DND-41 (cell line): Measurements from ENCODE around the gene EFCC1.
"Not testable (repeated sequence)": the region's sequence is repeated elsewhere in the genome, so short reads cannot be mapped to it uniquely, and the experiment has no call there.

ENCODE experiments used
- ATAC-seq: fragments of 200-7000 bp; cut with Tn5 transposase; 3 replicates; pipeline ENCODE4 v1.9.1; 2021; ENCODE audit warnings: low read depth; ENCODE audit not compliant: insufficient read depth
- DNase-seq: peaks from one replicate; pipeline ENCODE4 v3.0.0-alpha.2; 2020
- H2AFZ ChIP-seq: 2 replicates; pipeline ENCODE4 v1.6.0; 2012; ENCODE audit warnings: low read depth, low read length
- H3K27ac ChIP-seq: 2 replicates; pipeline ENCODE4 v1.5.1; 2012; ENCODE audit warnings: low read length, inconsistent platforms
- H3K27me3 ChIP-seq: fragments of 200-600 bp; sonication (generic); 2 replicates; pipeline ENCODE4 v1.6.0; 2012; ENCODE audit warnings: low read length, mild to moderate bottlenecking, inconsistent platforms; ENCODE audit not compliant: insufficient read depth, poor library complexity
- H3K36me3 ChIP-seq: 2 replicates; pipeline ENCODE4 v1.5.1; 2012; ENCODE audit warnings: low read length, inconsistent platforms; ENCODE audit not compliant: insufficient read depth
- H3K4me1 ChIP-seq: 2 replicates; pipeline ENCODE4 v1.5.1; 2012; ENCODE audit warnings: mild to moderate bottlenecking, low read length; ENCODE audit not compliant: insufficient read depth
- H3K4me2 ChIP-seq: 2 replicates; pipeline ENCODE4 v1.6.0; 2012; ENCODE audit warnings: mild to moderate bottlenecking, moderate library complexity, low read length, inconsistent platforms; ENCODE audit not compliant: insufficient read depth
- H3K4me3 ChIP-seq, 2 experiments: fragments of 200-600 bp in 1 of 2; shearing (Covaris generic) in 1 of 2; 2 replicates each; pipeline ENCODE4 v1.5.1; 2012 to 2016; ENCODE audit warnings: inconsistent platforms in 2 of 2, low read length in 2 of 2, mild to moderate bottlenecking in 2 of 2, low read depth in 1 of 2, moderate library complexity in 1 of 2
- H3K79me2 ChIP-seq: 2 replicates; pipeline ENCODE4 v1.6.0; 2012; ENCODE audit warnings: low read length, inconsistent platforms; ENCODE audit not compliant: insufficient read depth
- H3K9ac ChIP-seq: 2 replicates; pipeline ENCODE4 v1.6.0; 2012; ENCODE audit warnings: low read depth, mild to moderate bottlenecking, inconsistent platforms, low read length, moderate library complexity
- H3K9me3 ChIP-seq: 2 replicates; pipeline ENCODE4 v1.5.1; 2012; ENCODE audit warnings: low read length, moderate library complexity, mild to moderate bottlenecking, inconsistent platforms; ENCODE audit not compliant: insufficient read depth, severe bottlenecking
- H4K20me1 ChIP-seq: 2 replicates; pipeline ENCODE4 v1.6.0; 2012; ENCODE audit warnings: low read length; ENCODE audit not compliant: insufficient read depth
- EZH2 ChIP-seq: IDR thresholded peaks from 3 replicates; pipeline ENCODE4 v1.6.1; 2012; ENCODE audit warnings: borderline replicate concordance, low read depth, mild to moderate bottlenecking, moderate library complexity, low read length, inconsistent platforms; ENCODE audit not compliant: severe bottlenecking
- TF ChIP-seq, protein P1 (sequence below): IDR thresholded peaks from 2 replicates; pipeline ENCODE4 v1.5.1; 2012; ENCODE audit warnings: borderline replicate concordance, low read length, moderate library complexity, mild to moderate bottlenecking; ENCODE audit not compliant: poor library complexity, severe bottlenecking; ENCODE audit errors: extremely low read depth

The EFCC1 gene

DNA sequence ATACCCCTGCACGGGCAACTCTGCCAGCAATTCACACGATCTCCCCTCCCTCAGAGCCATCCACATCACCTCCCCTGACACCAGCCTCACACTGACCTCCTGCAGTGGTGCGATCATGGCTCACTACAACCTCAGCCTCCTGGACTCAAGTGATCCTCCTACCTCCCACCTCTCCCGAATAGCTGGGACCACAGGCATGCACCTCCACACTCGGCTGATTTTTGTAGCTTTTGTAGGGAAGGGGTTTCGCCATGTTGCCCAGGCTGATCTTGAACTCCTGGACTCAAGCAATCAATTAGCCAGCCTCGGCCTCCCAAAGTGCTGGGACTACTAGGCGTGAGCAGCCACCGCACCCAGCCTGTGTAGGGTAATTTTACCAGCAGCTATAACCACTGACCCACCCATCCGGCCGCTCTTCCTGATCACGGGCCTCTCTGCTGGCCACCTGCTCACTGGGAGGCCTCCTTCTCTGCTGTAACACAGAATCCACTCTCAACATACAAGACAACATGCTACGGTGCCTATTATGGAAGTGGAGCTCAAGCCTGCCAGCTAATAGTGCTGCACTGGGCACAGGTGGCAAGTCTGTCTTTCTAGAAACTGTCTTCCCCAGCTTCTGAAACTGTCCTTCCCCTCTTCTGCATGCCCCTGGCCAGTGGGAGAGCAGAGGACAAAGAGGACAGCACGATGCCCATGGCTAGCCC lies 64.1 kb downstream of the EFCC1 start:
- Histone ChIP-seq H2AFZ (no peak overlapping the region), H3K27me3 (no peaks in the 10 kb centered on the region), H3K4me1 (no peaks in the 10 kb centered on the region), H4K20me1 (no peaks in the 10 kb centered on the region), H3K9ac (no peak overlapping the region), H3K4me3 (no peak overlapping the region), H3K27ac (no peak overlapping the region), H3K36me3 (no peaks in the 10 kb centered on the region), H3K9me3 (no peaks in the 10 kb centered on the region), H3K4me2 (no peak overlapping the region), H3K79me2 (no peaks in the 10 kb centered on the region)
- no peak for TF ChIP-seq EZH2
- TF ChIP-seq, protein P1, sequence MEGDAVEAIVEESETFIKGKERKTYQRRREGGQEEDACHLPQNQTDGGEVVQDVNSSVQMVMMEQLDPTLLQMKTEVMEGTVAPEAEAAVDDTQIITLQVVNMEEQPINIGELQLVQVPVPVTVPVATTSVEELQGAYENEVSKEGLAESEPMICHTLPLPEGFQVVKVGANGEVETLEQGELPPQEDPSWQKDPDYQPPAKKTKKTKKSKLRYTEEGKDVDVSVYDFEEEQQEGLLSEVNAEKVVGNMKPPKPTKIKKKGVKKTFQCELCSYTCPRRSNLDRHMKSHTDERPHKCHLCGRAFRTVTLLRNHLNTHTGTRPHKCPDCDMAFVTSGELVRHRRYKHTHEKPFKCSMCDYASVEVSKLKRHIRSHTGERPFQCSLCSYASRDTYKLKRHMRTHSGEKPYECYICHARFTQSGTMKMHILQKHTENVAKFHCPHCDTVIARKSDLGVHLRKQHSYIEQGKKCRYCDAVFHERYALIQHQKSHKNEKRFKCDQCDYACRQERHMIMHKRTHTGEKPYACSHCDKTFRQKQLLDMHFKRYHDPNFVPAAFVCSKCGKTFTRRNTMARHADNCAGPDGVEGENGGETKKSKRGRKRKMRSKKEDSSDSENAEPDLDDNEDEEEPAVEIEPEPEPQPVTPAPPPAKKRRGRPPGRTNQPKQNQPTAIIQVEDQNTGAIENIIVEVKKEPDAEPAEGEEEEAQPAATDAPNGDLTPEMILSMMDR, result no peak
- ATAC-seq (no peak), DNase-seq (no peak)

DNA sequence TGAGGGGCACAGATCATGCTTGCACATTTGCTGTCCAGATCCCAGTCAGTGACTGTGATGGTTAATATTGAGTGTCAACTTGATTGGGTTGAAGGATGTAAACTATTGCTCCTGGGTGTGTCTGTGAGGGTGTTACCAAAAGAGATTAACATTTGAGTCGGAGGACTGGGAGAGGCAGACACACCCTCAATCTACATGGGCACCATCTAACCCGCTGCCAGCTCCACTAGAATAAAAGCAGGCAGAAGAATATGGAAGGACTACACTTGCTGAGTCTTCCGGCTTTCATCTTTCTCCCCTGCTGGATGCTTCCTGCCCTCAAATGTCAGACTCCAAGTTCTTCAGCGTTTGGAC lies 64.6 kb downstream of the EFCC1 start:
- H3K9me3 ChIP-seq, result no peaks in the 10 kb centered on the region
- no peak for DNase-seq
- H3K27me3 ChIP-seq, result no peaks in the 10 kb centered on the region
- ATAC-seq, result no peak
- no peak overlapping the region for H2AFZ ChIP-seq
- no peak overlapping the region for H3K9ac ChIP-seq
- H3K4me2 ChIP-seq, result no peak overlapping the region
- no peaks in the 10 kb centered on the region for H4K20me1 ChIP-seq
- no peak overlapping the region for H3K27ac ChIP-seq
- H3K4me3 ChIP-seq, result no peak overlapping the region
- no peaks in the 10 kb centered on the region for H3K4me1 ChIP-seq
- no peaks in the 10 kb centered on the region for H3K79me2 ChIP-seq
- H3K36me3 ChIP-seq, result no peaks in the 10 kb centered on the region
- TF ChIP-seq, protein P1, result no peak
- no peak for TF ChIP-seq EZH2

DNA sequence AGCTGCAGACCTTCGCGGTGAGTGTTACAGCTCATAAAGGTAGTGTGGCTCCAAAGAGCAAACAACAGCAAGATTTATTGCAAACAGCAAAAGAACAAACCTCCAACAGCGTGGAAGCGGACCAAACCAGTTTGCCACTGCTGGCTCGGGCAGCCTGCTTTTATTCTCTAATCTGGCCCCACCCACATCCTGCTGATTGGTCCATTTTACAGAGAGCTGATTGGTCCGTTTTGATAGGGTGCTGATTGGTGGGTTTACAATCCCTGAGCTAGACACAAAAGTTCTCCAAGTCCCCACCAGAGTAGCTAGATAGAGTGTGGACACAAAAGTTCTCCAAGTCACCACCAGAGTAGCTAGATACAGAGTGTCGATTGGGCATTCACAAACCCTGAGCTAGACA lies 66.6 kb downstream of the EFCC1 start:
- not testable (repeated sequence) for H3K27ac ChIP-seq, H3K4me1 ChIP-seq, H3K79me2 ChIP-seq, H3K9me3 ChIP-seq, H4K20me1 ChIP-seq, H3K4me2 ChIP-seq, H3K27me3 ChIP-seq, H3K36me3 ChIP-seq, ATAC-seq, H3K9ac ChIP-seq, H2AFZ ChIP-seq, H3K4me3 ChIP-seq
- DNase-seq, result peak; percentile 19

DNA sequence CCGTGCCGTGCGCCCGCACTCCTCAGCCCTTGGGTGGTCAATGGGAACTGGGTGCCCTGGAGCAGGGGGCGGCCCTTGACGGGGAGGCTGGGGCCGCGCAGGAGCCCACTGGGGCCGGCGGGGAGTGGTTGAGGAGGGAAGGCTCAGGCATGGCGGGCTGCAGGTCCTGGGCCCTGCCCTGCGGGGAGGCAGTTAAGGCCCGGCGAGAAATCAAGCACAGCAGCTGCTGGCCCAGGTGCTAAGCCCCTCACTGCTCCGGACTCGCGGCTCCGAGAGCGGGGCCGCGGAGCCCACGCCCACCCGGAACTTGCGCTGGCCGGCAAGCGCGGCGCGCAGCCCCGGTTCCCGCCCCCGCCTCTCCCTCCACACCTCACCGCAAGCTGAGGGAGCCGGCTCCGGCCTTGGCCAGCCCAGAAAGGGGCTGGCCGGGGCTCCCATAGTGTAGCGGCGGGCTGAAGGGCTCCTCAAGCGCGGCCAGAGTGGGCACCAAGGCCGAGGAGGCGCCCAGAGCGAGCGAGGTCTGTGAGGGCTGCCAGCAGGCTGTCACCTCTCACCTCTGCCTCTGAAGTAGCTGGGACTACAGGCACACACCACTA lies 67.3 kb downstream of the EFCC1 start:
- Histone ChIP-seq H3K4me3 (no peak overlapping the region), H3K4me2 (no peak overlapping the region)
- DNase-seq, result no peak

DNA sequence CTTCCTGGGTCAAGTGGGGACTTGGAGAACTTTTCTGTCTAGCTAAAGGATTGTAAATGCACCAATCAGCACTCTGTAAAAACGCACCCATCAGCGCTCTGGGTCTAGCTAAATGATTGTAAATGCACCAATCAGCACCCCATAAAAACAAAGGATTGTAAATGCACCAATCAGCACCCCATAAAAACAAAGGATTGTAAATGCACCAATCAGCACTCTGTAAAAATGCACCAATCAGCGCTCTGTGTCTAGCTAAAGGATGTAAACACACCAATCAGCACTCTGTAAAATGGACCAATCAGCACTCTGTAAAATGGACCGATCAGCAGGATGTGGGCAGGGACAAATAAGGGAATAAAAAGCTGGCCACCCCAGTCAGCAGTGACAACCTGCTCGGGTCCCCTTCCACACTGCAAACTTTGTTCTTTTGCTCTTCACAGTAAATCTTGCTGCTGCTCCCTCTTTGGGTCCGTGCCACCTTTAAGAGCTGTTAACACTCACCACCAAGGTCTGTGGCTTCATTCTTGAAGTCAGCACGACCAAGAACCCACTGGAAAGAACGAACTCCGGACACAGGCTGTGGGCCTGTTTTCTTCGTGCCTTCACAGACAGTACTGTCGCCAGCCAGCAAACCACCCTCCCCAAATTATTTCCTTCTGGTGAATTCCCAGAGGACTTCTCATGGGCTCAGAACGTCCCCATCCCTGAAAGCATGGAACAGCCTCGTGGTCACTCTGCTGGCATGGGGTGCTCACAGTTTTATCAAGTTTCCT lies 68.4 kb downstream of the EFCC1 start:
- not testable (repeated sequence) for H3K4me1 ChIP-seq, H3K9ac ChIP-seq, H4K20me1 ChIP-seq, H2AFZ ChIP-seq, H3K36me3 ChIP-seq, H3K9me3 ChIP-seq, DNase-seq, ATAC-seq, H3K27ac ChIP-seq, H3K27me3 ChIP-seq, H3K4me2 ChIP-seq, H3K4me3 ChIP-seq, H3K79me2 ChIP-seq

More for the DNA sequence above, 67.3 kb downstream of the EFCC1 start:
- Histone ChIP-seq H3K27me3 (peaks cover 3% of the 10 kb centered on the region), H3K36me3 (no peaks in the 10 kb centered on the region), H3K9me3 (no peaks in the 10 kb centered on the region), H2AFZ (no peak overlapping the region), H3K27ac (no peak overlapping the region), H3K9ac (no peak overlapping the region), H4K20me1 (no peaks in the 10 kb centered on the region), H3K79me2 (no peaks in the 10 kb centered on the region), H3K4me1 (no peaks in the 10 kb centered on the region)
- no peak for ATAC-seq
- no peak for TF ChIP-seq EZH2
- TF ChIP-seq, protein P1, result no peak
